ENCODE results near the gene TNS3.

DNA sequence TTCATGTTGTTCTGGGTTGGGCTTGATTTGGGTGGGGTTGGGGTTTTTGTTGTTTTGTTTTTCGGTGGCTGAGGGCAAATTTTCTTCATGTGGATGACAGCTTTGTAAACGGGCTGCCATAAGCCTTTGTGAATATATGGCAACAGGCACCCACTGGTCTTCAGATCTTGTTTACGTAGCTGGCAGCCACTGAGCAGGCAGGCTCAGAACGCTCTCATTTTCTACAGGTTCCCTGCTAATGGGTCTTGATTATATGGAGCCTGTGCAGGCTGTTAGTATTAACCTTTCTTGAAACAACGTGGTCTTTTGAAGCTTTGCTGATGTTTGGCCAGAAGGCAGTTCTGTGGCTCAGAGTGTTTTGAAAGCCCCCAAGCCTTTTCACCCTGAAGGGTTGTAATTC, 199.7 kb downstream of the TNS3 start:
- TF ChIP-seq EZH2 (IDR thresholded peaks at IDR 0.05; ENCODE audit: low read depth), result no peak
- TF ChIP-seq, protein P1, sequence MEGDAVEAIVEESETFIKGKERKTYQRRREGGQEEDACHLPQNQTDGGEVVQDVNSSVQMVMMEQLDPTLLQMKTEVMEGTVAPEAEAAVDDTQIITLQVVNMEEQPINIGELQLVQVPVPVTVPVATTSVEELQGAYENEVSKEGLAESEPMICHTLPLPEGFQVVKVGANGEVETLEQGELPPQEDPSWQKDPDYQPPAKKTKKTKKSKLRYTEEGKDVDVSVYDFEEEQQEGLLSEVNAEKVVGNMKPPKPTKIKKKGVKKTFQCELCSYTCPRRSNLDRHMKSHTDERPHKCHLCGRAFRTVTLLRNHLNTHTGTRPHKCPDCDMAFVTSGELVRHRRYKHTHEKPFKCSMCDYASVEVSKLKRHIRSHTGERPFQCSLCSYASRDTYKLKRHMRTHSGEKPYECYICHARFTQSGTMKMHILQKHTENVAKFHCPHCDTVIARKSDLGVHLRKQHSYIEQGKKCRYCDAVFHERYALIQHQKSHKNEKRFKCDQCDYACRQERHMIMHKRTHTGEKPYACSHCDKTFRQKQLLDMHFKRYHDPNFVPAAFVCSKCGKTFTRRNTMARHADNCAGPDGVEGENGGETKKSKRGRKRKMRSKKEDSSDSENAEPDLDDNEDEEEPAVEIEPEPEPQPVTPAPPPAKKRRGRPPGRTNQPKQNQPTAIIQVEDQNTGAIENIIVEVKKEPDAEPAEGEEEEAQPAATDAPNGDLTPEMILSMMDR (conservative IDR thresholded peaks at IDR 0.05), result no peak
